Lower leg skin (tissue), 4 donors: ENCODE measurements around the gene TTC39B. TPM values are rescaled to one million over a fixed set of nuclear protein-coding genes. Genes with fewer than 3 reads are reported as not detected.

Source experiments
- DNase-seq, 2 donors: peaks; one replicate each; pipeline ENCODE4 v3.0.0-alpha.2; 2019; ENCODE audit warnings: low spot score in 2 of 2
- H3K4me3 ChIP-seq: fragments of 200-600 bp; sonication (generic); 2 replicates; pipeline ENCODE4 v1.5.1; 2017; ENCODE audit warnings: mild to moderate bottlenecking, low read depth; ENCODE audit not compliant: poor library complexity, severe bottlenecking
- POLR2A ChIP-seq, 2 donors: fragments of 450-650 bp; IDR thresholded peaks; one replicate each; pipeline ENCODE4 v1.6.1; 2016 to 2017; ENCODE audit warnings: antibody characterized with exemption in 2 of 2, mild to moderate bottlenecking in 1 of 2, moderate library complexity in 1 of 2
- WGBS, 2 donors: methylation state at CpG; one replicate each; pipeline ENCODE4 v1.1.5; 2018; 5-methylcytosine and 5-hydroxymethylcytosine counted together
- intact Hi-C: fragments of 100-400 bp; cut with DNase I; formaldehyde crosslinking; loops from one replicate; pipeline ENCODE4 v1.15.0; 2023; ENCODE audit warnings: low total_unique reads
- total RNA-seq, 4 donors: library from RNA; depleted of rRNA; stranded (reverse); fragments of >200 nt; gene quantifications; one replicate each; pipeline ENCODE4 v1.1.0, GENCODE V29; 2016
- TF ChIP-seq, protein P1 (sequence below), 3 donors: fragments of 450-650 bp; IDR thresholded peaks; one replicate each; pipeline ENCODE4 v1.5.1; 2016; ENCODE audit warnings: antibody characterized with exemption in 3 of 3, mild to moderate bottlenecking in 3 of 3, moderate library complexity in 2 of 3

The TTC39B gene
- total RNA-seq, 4 donors from 2014 or later = 38.4 to 53.3 (median 42.2) TPM

DNA sequence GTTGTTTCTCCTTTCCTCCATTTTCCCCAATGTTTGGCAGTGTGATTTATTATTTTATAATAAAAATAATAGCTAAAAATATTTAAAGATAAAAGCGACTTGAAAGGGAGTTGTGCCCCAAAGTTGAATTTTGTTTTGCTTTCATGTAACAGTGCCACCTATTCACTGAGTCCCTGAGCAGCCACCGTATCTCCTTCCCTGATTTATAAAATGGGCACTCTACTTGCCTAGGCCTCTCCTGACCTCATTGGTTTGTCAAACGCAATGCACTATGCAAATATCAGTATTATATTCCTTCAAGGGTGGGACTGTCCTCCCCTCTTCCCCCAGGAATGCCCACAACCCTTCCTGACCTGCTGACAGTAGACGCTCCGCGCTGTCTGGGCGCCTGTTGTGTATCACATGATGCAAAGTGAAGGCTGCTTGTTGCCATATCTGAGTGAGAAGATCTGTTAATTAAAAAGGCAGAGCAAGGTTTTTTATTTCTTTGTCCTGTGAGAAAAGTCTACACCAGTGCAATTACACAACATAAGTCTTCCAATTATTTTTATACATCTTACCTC lies 81.4 kb downstream of the TTC39B start:
- no peak overlapping the region for H3K4me3 ChIP-seq
- DNase-seq = no peak
- WGBS, 2 donors = 95 to 96% methylated on average over 7 of the region's 7 CpGs
- TF ChIP-seq POLR2A (IDR thresholded peaks at IDR 0.05) = no peak
- TF ChIP-seq, protein P1, sequence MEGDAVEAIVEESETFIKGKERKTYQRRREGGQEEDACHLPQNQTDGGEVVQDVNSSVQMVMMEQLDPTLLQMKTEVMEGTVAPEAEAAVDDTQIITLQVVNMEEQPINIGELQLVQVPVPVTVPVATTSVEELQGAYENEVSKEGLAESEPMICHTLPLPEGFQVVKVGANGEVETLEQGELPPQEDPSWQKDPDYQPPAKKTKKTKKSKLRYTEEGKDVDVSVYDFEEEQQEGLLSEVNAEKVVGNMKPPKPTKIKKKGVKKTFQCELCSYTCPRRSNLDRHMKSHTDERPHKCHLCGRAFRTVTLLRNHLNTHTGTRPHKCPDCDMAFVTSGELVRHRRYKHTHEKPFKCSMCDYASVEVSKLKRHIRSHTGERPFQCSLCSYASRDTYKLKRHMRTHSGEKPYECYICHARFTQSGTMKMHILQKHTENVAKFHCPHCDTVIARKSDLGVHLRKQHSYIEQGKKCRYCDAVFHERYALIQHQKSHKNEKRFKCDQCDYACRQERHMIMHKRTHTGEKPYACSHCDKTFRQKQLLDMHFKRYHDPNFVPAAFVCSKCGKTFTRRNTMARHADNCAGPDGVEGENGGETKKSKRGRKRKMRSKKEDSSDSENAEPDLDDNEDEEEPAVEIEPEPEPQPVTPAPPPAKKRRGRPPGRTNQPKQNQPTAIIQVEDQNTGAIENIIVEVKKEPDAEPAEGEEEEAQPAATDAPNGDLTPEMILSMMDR (IDR thresholded peaks at IDR 0.05) = no peak
- intact Hi-C loops = no loop called here

DNA sequence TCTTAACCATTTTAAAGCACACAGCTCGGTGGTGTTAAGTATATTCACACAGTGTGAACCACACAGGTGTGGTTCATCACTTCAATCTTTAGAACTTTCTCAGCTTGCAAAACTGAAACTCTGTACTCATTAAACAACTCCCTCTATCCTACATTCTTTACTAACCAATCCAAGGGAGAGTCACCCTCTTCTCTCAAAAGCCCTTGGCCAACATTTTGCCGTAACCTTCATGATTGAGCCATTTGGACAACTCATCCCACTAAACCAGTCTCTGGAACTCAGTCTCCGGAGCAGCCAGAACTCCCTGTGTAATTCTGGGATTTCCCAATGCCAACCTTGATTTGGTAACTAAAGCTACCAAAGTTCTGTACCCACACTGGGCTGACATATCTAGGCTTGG lies 84.7 kb downstream of the TTC39B start:
- 72 to 82% methylated on average over 3 of the region's 3 CpGs for WGBS, 2 donors
- no peak for DNase-seq
- intact Hi-C loops = no loop called here
- no peak for TF ChIP-seq POLR2A (IDR thresholded peaks at IDR 0.05)
- TF ChIP-seq, protein P1 (IDR thresholded peaks at IDR 0.05) = no peak
- no peak overlapping the region for H3K4me3 ChIP-seq

DNA sequence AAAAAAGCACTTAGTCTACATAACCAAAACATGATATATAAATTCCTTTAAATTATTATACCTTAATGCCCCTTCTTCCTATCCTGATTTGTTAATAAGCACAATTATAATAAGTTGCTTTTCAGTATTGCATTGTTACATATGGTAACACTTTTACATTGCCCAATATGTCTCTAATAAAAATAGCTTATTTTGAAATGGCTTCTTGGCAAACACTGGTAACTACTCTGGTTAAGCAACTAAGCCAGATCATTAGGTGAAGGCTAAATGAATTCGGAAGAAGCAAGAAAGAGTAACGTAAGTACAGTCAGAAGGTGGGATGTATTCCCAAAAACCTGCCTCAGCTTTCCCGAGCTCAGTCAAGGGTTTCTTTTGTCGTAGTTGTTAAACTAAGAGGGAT lies 85.3 kb downstream of the TTC39B start:
- no peak for DNase-seq
- TF ChIP-seq, protein P1 (IDR thresholded peaks at IDR 0.05) = no peak
- no peak for TF ChIP-seq POLR2A (IDR thresholded peaks at IDR 0.05)
- H3K4me3 ChIP-seq = no peak overlapping the region
- WGBS, 2 donors = 68 to 70% methylated on average over 4 of the region's 4 CpGs
- intact Hi-C loops = no loop called here

DNA sequence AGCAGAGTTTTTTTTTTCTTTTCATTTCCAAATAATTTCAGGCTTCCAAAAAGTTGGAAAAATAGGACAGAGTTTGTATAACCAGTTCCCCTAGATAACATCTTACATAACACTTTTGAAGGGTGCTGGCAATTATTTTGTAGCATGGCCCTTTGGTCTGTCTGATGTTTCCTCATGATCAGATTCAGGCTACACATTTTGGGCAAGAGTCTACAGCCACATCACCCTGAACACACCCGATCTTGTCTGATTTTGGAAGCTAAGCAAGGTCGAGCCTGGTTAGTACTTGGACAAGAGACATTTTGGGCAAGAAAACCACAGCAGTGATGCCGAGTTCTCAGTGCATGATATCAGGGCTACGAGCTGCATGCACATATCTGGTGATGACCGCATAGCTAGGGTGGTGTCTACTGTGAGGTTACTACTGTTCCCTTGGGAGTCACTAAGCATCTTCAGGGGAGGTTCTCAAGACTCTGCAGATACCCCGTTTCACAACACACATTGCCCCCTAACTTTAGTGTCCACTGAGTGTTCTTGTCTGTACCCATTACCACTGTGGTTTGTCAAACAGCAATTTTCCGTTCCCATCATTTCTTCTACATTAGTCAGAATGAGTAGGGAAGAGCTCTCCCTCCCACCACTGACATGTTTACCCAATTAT lies 86.2 kb downstream of the TTC39B start:
- intact Hi-C loops = no loop called here
- H3K4me3 ChIP-seq = no peak overlapping the region
- TF ChIP-seq POLR2A (IDR thresholded peaks at IDR 0.05) = no peak
- TF ChIP-seq, protein P1 (IDR thresholded peaks at IDR 0.05) = no peak
- no peak for DNase-seq
- WGBS, 2 donors = 56 to 74% methylated on average over 7 of the region's 7 CpGs

DNA sequence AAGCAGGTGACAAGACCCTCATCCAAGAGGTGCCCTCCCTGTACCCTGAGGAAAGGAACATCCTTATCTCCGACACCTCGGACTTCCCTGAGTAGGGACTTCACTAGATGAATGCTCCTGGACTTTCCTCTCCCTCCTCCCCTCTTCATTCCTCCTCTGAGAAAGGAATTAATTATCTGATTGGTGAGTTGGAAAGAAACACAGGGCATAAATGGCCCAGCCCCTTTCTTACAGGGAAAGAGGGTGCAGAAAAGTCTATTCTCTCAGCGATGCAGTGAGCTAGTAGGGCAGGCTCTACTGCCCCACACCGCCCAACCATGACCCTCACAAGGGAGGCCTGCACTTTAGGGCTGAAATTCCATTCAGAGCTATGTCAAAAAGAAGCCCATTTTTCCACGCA lies 87.5 kb downstream of the TTC39B start:
- intact Hi-C loops = loop anchor here (10.0 kb wide), 1 partner anchor 385 kb away; no protein-coding TSS in a partner anchor
- TF ChIP-seq, protein P1 (IDR thresholded peaks at IDR 0.05) = no peak
- no peak for TF ChIP-seq POLR2A (IDR thresholded peaks at IDR 0.05)
- no peak for DNase-seq
- H3K4me3 ChIP-seq = no peak overlapping the region
- 93 to 94% methylated on average over 5 of the region's 5 CpGs for WGBS, 2 donors
